Kasumi-1 (cell line): Measurements from ENCODE around the gene LCN6.

Experiments
- DNase-seq, 2 experiments: peaks; one replicate each; lab custom pipeline; 2025; lab: John Stamatoyannopoulos, UW

The LCN6 gene

DNA sequence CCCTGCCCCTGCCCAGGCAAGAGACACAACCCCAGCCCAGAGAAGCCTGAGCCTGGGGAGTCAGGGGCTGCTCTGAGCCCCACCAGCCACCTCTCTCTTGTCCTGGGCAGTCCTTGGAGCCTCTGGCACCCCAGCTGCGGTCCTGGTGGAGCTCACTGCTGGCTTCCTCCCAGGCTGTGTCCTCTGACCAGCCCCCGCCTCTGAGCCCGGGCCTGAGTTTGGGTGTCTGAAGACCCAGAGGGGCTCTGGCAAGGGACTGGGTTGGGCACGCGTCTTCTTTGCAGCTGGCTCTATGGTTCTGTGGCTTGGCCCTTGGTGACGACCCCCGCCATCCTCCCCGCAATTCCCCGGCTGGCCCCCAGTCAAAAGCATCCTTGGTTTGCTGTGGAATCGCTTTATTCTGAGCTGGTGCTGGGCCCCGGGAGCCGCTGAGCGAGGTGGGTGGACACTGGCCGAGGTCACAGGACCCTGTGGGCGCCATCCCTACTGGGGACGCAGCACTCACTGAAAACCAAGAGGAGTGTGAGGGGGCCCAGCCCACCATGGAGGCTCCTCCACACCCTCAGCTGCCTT is 4.6 kb downstream of the LCN6 start:
- no peak for DNase-seq

DNA sequence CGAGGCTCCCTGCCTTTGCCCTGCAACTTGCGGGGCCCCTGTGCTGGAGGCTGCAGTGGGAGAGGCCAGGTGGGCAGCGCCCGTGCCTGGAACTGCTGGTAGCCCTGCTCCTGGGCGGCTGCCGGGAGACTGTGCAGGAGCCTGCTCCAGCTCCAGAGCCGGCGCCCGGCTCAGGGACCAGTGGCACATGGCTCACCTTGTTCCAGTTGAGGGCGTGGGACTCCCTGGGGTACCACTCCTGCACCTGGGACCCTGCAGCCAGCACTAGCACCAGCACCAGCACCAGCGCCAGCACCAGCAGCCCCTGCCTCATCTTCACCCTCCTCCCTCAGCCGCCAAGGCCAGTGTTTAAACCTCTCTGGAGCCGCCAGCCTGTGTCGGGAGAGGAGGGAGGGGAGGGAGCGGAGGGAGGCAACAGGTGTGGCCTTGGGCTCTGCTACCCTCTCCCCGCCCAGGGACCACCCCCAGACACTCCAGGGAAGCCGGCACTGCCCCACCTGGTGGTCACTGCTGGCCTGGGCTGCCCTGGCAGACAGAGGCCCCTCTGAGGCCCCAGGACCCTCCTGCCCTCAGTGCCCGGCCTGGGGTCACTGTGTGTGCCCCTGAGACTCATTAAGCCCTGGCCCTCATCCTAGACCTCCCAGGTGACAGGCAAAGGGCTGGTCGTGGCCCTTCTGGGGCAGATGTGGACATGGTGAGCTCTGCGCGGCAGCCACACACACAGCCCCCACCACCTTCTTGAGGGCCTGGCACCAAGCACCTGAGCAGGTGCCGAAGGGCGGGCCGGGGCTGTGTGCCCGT is 5.5 kb downstream of the LCN6 start, which contains the start of gene LCN10:
Gene LCN10 (minus strand): TSS at position 350 of the 801 bp plus-strand sequence. CDS start 37 bp downstream, at position 313.
- DNase-seq, result no peak

DNA sequence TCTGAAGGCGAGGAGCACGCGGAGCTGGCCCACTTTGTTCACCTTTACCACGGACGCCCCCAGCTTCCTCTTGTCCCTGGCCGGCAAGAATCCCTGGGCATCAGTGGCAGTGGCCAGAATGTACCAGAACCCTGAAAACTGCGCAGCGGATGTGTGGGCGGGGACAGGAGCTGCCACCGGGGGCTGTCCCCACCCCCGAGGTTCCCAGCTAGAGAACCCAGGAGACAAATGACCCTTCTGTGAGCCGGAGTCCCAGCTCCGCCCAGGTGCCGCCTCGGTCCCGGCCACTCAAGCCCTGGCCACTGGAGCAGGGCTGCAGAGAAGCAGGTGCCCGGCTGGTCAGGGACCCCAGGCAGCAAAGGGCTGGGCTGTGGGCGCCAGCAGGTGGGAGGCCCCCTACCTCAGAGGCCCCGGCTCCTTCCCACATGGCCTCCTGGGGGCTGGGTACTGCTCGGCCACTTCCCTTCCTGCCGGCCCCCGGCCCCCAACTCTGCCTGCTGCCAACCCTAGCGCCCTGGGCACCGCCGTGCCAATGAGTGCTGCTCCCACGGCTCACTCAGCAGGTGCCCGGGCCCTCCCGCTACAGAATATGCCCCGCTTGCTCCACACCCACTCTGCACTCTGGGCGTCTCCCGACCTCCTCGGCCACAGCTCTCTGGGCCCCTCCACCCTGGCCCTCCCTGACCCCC is 6.3 kb downstream of the LCN6 start:
- DNase-seq, result no peak

DNA sequence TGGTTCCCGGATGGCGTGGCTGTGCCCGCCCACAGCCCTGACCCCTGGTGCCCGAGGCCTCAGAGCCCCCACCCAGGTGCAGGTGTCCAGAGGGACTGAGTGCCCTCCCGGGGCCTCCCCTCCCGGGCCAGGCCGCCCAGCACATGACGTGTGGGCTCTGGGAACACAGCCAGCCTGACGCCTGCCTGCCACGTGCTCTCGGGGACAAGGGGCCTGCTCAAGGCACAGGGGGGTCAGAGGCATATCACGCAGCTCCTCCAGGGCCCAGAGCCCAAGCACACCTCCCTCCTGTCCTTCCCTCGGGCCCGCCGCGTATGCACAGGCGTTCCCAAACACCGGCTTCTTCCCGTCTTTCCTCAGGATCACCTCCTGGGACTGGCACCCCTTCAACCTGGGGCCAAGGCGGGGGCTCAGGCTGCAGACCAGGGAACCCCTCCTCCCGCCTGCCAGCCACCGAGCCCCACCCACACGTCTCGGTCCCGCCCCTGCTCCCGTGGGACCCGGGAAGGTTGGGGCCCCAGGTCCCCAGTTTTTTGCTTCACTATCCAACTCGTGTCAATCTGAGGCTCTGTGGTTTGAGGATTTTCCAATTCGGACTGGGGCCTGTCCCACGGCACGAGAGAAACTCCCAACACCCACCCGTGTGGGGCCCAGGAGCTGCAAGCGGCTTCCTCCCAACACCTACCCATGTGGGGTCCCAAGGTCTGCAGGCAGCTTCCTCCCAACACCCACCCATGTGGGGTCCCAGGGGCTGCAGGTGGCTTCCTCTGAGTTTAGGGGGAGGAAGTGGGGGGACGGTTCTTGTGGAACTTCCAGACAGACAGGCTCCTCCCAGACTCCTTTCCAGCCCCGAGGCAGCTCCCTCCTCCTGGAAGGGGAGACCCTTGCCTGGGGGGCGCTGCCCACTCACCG is 7.1 kb downstream of the LCN6 start:
- DNase-seq, result no peak

DNA sequence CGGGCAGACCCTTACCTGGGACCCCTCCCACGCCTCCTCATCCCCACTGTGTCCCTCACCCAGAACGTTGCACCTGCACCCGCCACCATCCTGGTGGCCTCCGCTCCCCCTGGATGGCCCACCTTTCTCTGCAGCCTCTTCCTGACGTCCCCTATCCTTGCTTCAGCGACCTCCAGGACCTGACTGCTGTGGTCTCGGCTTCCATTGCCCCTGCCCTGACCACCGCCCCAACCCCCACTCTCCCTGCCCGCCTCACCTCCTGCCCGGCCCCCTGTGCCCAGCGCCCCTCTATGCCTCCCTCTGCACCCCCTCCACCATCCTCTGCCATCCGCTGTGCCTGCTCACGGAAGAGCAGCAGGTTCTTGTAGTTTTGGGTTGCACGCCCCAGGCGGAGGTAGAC is 7.8 kb downstream of the LCN6 start:
- no peak for DNase-seq

DNA sequence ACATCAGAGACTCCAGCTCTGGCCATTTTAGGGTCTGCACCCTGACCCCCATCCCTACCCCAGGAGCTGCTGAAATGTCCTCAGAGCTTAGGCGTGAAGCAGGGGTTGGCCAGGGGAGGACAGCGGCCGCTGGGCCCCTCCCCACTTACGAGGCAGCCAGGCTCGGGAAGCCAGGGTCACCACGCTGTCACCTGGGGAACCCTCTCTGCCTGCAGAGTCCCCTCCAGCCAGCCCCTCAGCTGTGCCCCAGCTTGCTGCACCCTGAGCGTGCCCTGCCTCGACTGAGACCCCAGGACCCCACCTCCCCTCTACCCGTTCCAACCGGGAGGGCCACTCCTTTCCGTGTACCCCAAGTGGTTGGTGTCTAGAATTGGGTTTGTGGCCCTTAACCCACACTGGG is 8.3 kb downstream of the LCN6 start:
- no peak for DNase-seq

DNA sequence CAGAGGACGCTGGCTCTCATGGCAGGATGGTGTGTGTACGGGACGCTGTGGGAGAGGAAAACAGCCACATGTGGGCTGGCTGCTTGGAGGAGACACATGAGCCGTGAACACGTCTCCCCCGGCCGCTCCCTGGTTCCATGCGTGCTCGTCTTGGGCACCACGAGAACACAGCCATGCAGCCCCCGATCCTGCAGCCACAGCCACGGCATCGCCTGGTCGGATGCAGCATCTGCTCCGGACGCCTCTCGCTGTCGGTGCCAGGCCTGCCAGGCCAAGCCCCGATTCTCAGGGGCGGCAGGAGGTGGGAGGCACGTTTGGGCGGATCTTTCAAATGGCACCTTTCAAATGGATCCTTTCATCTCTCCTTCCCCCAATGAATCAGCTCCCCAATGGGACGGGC is 8.8 kb downstream of the LCN6 start:
- DNase-seq, result no peak

DNA sequence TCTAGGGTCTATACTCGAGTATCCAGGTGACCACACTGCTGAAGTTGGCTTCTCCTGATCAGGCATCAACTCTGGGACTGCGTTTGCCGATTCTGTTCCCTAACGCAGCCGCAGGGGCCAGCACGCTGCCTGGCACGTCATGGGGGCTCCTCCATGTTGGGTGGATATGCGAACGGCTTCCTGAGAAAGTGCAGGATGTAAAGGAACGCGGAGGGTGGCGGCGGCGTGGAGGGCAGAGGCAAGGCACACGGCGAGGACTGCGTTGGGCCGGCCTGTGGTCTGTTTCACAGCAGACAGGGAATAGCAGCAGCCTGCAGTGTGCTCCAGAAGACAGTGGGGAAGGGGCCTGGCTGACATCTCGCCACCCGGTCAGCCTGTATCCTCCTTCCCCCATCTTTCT is 9.4 kb downstream of the LCN6 start:
- DNase-seq, result no peak

DNA sequence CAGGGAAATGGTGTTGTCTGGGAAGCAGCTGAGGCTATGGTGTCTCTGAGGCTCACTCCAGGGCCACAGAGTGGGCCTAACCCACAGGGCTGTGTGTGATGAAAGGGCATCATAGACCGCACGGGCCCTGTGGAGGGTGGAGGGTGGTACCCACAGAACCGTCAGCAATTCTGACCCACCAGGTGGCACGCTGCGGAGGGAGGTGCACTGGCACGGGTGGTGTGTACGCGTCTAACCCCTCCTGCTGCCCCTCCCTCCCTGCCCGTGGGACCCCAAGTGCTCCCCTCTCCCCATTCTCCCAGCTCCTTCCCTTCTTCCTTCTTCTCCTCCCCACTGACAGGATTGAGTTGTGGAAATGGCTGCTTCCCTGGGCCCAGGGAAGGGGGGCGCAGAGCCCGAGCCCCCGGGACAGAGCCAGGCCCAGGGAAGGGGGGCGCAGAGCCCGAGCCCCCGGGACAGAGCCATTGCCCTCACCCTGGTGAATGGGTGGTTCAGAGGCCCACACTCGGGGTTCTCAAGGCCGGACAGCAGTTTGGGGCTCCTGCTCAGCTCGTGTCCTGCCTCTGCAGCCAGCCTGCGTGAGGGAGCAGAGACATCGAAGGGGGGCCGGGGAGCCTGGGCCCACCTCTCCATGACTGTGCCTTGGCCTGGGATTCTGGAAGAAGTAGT is 12.4 kb downstream of the LCN6 start:
- DNase-seq, result no peak

DNA sequence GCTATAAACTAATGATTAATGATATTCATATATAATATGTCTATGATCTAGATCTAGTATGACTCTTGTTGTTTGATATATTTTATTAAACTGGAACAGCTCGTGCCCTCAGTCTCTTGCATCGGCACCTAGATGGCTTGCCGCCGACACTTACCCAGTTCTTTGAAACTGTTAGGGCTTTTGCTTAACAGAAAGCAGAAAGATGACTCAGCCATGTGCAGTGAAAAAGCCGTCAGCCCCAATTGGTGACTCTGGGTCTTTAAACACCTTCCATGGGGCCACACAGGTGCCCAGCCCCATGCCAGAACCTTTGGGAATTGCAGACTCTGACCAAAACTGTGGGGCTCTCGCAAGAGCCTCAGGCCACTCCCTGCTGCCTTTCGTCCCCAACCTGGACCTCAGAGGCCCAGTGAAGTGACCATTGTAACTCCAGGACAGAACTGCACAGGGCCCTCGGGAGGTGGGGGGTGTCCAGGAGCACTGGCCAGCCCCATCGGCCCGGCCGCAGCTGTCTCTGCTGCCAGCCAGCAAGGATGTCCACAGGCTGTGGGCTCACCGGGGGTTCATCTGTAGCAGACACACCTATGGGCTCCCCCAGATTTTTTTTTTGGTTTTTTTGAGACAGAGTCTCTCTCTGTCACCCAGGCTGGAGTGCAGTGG is 13.4 kb downstream of the LCN6 start:
- DNase-seq, result no peak

DNA sequence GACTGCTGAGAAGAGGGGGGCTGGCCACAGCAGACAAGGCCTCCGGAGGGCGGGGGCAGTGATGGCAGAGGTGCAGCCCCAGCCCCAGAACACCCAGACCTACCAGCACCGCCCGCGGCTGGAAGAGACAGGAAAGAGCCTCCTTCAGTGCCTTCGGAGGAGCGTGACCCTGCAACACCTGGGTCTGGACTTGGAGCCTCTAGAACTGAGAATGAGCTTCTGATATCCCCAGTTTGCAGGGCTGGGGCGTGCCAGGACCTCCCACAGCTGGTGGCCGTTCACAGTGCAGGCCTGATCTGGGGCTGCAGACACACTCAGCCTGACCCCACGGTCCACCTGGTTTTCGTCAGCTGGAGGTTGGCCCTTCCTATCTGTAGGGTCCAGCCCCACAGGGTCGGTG is 14.7 kb downstream of the LCN6 start:
- no peak for DNase-seq

DNA sequence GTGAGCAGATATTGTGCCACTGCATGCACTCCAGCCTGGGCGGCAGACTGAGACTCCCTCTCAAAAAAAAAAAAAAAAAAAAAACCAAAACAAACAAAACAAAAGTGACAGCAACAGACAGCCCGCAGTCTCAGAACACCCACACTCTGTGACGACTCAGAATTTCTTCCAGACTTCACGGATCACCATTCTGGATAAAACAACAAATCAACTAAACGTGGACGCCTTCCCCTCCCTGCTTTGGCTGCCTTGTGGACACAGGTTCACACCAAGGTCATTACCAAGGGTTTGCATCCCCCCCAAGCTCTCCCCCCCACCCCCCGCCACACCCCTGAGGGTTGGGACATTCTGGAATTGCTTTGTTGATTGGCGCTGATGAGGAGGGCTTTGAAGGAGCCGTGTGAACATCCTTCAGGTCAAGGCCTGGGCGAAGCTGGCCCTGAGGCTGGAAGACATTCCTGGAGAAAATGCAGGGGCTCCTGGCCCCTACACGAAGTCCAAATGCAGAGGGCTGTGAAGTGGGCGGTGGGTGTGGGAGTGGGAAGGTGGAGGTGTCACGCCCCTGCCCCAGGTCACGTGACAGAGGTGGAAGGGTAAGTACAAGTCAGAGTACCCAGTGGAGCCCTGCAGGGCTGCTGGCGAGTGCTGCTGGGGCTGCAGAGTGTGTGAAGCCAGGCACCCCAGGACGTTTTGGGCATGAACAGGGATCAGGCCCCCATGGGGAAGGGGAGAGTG is 15.7 kb downstream of the LCN6 start:
- no peak for DNase-seq

DNA sequence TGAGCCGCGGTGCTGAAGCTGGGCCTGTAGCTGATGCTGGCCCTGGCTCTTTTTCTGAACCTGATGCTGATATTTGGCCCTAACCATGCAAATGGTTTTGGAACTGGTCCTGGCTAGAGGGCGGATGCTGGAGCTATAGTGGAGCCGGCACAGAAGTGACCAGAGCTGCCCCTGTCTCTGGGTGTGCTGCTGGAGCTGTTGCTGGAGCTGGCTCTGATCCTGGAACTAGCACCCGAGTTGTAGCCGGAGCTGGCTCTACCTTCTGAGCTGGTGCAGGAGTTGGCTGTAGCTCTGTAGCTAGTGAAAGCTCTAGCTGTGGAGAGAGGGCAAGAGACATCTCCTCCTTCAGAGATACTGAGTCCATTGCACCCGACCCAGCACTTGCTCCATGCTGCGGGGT is 18.4 kb downstream of the LCN6 start:
- DNase-seq, result no peak

DNA sequence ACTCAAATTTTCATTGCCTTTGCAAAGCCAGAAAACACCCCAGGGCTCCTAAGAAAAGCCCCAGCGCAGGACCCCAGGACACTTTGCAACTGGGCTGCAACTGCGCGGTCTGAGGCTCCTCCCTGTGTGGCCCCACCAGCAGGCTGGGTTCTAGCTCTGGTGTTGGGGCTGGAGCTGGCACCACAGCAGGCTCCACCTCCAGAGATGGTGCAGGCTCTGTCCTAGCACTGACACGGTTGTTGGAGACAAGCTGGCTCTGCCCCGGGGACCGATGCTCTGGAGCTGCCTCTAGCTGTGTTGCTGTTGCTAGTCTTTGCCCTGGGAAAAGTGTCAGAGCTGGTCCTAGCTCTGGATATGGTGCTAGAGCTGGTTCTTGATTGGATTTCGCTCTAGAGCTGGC is 19.2 kb downstream of the LCN6 start:
- DNase-seq, result peak; percentile 69

DNA sequence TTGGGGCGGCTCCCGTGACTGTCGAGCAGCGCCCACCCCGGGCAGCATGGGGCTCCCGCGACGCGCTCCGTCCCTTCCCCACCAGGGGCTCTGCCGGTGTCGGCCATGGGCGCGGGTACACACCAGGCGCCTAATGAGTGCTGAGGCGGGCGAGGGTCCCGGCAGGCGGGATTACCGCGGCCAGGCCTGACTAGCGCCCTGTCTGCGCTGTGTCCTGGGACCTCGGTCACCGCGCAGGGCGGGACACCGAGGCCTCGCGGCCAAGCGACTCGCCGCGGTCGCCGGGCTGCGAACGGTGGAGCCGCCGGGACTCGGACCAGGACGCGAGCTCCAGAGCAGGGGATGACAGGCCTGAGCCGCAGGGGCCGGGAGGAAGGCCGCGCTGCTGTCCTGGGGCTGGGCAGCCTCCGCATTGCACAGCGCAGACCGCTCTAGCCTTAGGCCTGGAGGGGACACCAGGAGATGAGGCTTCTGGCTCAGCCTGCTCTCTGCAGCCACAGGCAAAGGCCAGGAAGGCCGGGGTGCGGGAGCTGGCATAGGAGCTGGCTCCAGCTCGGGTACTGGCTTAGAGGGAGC is 19.7 kb downstream of the LCN6 start:
- DNase-seq, result no peak

DNA sequence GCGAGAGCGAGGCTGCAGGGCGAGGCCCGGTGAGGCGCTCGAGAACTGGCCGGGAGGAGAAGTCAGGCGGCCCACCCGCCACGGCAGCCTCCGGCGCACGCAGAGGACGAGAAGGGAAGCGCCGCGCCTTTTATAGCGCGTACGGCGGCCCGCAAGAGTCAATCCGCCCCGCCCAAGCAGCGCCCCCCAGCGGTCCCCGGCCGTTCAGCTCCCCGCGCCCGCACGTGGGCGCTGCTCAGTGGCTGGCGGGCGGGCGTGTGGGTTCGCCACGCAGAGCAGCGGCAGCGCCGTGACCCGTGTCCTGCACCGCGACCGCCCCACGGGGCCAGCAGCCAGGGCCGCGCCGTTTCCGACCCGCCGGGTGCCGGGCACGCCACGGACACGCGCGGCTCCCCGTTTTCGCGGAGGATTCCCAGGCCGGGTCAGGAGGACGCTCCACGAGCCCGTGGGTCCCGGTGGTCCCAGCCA is 20.2 kb downstream of the LCN6 start:
- DNase-seq, result peak; percentile 78 to 84

DNA sequence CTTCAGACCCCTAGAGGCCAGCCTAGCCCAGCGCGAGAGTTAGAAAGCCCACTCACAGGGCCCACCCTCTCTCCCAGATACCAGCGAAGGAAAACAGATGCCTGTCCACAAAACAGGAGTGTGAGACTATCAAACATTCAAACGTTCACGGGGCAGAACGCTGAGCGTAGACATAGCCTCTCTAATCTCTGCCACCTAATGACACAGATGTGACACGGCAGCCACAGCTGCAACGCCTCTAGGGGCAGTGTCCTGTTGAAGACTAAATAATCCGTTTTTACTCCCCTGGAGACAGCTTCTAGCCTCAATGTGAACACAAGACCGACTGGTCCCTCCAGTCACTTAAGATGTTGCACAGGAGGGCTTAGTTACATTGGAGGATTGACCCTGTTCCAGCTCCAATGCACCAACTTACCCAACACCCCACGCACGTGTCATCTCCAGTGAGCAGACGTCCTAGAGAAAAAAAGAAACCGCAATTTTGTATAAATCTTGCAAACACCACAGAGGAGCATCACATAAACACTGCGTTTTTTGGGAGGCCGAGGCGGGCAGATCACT is 21.6 kb downstream of the LCN6 start:
- DNase-seq, result peak in 1 of 2 experiments; percentile 47

DNA sequence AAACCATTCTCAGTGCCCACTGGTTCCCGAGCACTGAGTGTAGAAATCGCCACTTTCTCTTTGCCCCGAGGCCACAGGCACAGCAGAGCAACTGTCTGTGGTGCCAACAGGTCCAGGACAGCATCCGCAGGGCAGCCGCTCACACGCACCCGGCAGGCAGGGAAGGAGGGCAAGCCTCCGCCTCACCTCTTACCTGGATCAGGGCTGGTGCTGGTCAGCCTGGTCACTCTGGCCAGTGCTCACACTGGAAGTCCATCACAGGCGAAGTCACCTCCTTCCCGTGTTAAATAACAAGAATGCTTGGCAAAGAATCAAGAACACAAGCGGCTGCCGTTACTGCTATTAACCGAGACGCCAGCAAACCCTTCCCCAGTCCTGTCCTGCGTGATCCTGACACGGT is 22.2 kb downstream of the LCN6 start:
- no peak for DNase-seq

DNA sequence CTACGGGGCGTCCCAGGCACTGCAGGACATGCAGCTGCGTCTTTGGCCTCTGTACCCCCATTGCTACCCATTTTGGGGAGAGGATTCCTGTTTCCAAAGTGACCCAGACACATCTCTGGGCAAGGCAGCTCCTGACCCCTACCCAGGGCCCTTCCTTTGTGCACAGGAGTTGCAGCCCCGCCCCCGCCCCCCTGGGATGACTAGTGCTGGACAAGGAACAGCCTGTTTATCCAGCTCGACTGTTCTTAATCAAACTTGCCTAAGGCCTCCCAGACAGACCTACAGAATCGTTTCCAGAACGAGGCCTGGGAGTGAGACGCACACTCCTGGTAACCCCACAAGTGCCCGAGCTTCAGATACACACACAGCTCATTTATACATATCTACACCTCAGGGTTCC is 22.7 kb downstream of the LCN6 start:
- DNase-seq, result no peak

DNA sequence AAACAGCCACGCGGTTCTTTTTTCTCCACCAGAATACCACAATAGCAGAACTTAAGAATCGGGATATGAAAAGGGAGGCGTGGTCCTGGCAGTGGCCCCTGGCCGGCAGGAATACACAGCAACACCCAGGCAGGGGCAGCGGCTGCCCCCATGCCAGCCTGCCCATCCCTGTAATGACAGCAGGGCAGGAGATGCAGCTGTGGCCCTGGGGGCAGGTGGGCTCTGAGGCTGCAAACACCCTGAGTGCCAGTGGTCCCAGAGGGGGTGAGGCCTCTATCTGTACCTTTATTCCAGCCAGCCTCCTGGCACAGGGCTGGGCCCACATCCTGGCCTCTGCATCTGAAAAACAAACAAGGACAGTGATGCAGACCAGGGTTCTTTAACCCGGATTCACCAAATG is 23.6 kb downstream of the LCN6 start:
- DNase-seq, result no peak
